DOHH2 (cell line): Measurements from ENCODE around the gene PDZRN4.

Experiments used
- H3F3A ChIP-seq: fragments of 200-600 bp; sonication (generic), shearing (Covaris generic); 2 replicates; pipeline ENCODE4 v1.6.0; 2016; ENCODE audit warnings: antibody characterized with exemption, mild to moderate bottlenecking; ENCODE audit not compliant: control insufficient read depth, insufficient read depth
- H3K27ac ChIP-seq: fragments of 200-600 bp; sonication (generic); 2 replicates; pipeline ENCODE4 v1.5.1; 2014; ENCODE audit warnings: low read depth, mild to moderate bottlenecking, low read length, moderate library complexity
- H3K27me3 ChIP-seq: fragments of 200-600 bp; sonication (generic); 2 replicates; pipeline ENCODE4 v1.6.1; 2014; ENCODE audit warnings: mild to moderate bottlenecking, low read length, mixed read lengths; ENCODE audit not compliant: control insufficient read depth
- H3K36me3 ChIP-seq: fragments of 200-600 bp; sonication (generic); 2 replicates; pipeline ENCODE4 v1.6.1; 2014; ENCODE audit warnings: mild to moderate bottlenecking, low read length, moderate library complexity, mixed read lengths; ENCODE audit not compliant: control insufficient read depth
- H3K4me1 ChIP-seq: fragments of 200-600 bp; sonication (generic); 2 replicates; pipeline ENCODE4 v1.6.1; 2014; ENCODE audit warnings: mild to moderate bottlenecking, low read length, mixed read lengths; ENCODE audit not compliant: control insufficient read depth
- H3K4me2 ChIP-seq: fragments of 200-600 bp; sonication (generic); 2 replicates; pipeline ENCODE4 v1.6.0; 2014; ENCODE audit warnings: mild to moderate bottlenecking, low read length, moderate library complexity
- H3K4me3 ChIP-seq: fragments of 200-600 bp; sonication (generic); 2 replicates; pipeline ENCODE4 v1.5.1; 2014; ENCODE audit warnings: mild to moderate bottlenecking, low read length, mixed read lengths
- H3K79me2 ChIP-seq: fragments of 200-600 bp; sonication (generic); 2 replicates; pipeline ENCODE4 v1.6.1; 2014; ENCODE audit warnings: mild to moderate bottlenecking, low read length, mixed read lengths; ENCODE audit not compliant: control insufficient read depth
- H3K9me2 ChIP-seq: fragments of 200-600 bp; sonication (generic); replicated peaks from 2 replicates; pipeline ENCODE4 v1.6.1; 2014; ENCODE audit warnings: mild to moderate bottlenecking, low read length, mixed read lengths; ENCODE audit not compliant: control insufficient read depth
- H3K9me3 ChIP-seq: fragments of 200-600 bp; sonication (generic); 2 replicates; pipeline ENCODE4 v1.6.1; 2014; ENCODE audit warnings: antibody characterized with exemption, low read length, mixed read lengths; ENCODE audit not compliant: control insufficient read depth, insufficient read depth
- H4K20me1 ChIP-seq: fragments of 200-600 bp; sonication (generic); 2 replicates; pipeline ENCODE4 v1.6.0; 2014; ENCODE audit warnings: low read depth, mild to moderate bottlenecking, antibody characterized with exemption, low read length, moderate library complexity; ENCODE audit not compliant: control insufficient read depth, insufficient read depth
- EZH2phosphoT487 ChIP-seq: fragments of 200-600 bp; sonication (generic); IDR thresholded peaks from 2 replicates; pipeline ENCODE4 v1.6.1; 2017; ENCODE audit warnings: borderline replicate concordance, mild to moderate bottlenecking, antibody characterized with exemption, low read length, moderate library complexity, mixed read lengths
- TF ChIP-seq, protein P1 (sequence below): fragments of 200-600 bp; sonication (generic); IDR thresholded peaks from one replicate; pipeline ENCODE4 v1.5.1; 2014; ENCODE audit warnings: antibody characterized with exemption, mild to moderate bottlenecking, low read depth, low read length; ENCODE audit not compliant: poor library complexity, severe bottlenecking

Gene PDZRN4

DNA sequence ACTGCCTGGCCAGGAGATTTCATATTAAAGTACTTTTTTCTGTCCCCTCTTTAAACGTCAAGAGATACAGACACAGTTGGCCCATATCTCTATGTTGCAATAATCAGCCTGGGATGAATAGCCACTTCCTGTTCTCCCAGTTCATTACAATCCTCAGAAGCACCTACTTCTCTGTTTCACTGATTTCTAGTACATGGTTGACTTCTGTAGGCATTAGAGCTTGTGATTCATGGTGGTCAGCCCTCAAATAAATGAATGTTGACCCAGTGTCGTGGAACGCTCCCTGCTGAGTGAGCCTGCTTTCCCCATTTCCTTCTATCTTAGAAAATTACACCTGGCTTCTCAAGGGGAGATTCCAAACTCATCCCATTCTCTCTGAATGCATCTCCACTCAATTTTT lies 416.7 kb downstream of the PDZRN4 start:
- H3K27ac ChIP-seq: no peak overlapping the region
- H3F3A ChIP-seq: no peaks in the 10 kb centered on the region
- H3K27me3 ChIP-seq: no peaks in the 10 kb centered on the region
- H3K9me2 ChIP-seq: no peaks in the 10 kb centered on the region
- H3K36me3 ChIP-seq: no peaks in the 10 kb centered on the region
- no peaks in the 10 kb centered on the region for H4K20me1 ChIP-seq
- H3K79me2 ChIP-seq: no peaks in the 10 kb centered on the region
- H3K4me1 ChIP-seq: no peaks in the 10 kb centered on the region
- H3K4me3 ChIP-seq: no peak overlapping the region
- no peak overlapping the region for H3K4me2 ChIP-seq
- no peaks in the 10 kb centered on the region for H3K9me3 ChIP-seq
- TF ChIP-seq EZH2phosphoT487: no peak
- TF ChIP-seq, protein P1, sequence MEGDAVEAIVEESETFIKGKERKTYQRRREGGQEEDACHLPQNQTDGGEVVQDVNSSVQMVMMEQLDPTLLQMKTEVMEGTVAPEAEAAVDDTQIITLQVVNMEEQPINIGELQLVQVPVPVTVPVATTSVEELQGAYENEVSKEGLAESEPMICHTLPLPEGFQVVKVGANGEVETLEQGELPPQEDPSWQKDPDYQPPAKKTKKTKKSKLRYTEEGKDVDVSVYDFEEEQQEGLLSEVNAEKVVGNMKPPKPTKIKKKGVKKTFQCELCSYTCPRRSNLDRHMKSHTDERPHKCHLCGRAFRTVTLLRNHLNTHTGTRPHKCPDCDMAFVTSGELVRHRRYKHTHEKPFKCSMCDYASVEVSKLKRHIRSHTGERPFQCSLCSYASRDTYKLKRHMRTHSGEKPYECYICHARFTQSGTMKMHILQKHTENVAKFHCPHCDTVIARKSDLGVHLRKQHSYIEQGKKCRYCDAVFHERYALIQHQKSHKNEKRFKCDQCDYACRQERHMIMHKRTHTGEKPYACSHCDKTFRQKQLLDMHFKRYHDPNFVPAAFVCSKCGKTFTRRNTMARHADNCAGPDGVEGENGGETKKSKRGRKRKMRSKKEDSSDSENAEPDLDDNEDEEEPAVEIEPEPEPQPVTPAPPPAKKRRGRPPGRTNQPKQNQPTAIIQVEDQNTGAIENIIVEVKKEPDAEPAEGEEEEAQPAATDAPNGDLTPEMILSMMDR: no peak

DNA sequence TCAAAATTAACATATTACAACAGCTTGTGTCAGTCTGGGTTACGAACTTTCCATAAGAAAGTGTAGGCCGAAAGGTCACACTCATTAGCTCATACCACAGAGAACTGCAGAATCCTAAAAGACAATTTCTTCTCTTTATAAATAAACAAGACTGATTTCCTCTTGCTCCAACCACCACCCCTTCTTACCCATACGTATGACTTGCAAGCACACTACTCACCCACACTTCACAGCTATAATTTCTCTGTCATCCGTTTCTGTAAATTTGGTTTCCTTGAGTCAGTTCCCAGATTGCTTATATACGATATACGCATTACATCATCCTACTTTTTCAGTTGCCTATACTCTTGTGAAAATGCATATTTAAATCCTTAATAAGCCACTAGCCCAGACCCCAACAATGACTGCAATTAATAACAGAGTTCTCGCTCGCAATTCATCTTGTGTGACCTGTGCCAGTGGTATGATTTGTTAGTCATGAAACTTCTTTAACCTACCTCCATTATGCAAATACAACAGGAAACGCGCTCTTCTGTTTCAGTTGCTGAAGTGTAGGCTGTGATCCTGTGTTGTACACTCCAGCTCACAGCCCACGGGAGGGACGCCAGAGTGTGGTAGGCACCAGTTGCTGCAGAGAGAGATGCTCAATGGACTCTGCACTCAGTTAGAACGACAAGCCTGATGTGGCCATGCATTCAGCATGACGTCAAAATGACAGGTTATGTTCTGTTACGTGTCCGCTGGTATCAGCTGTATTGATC lies 417.6 kb downstream of the PDZRN4 start:
- TF ChIP-seq EZH2phosphoT487: no peak
- TF ChIP-seq, protein P1: no peak
- no peaks in the 10 kb centered on the region for H3K27me3 ChIP-seq
- no peaks in the 10 kb centered on the region for H3K4me1 ChIP-seq
- H3K36me3 ChIP-seq: no peaks in the 10 kb centered on the region
- H3K4me3 ChIP-seq: no peak overlapping the region
- H3K79me2 ChIP-seq: no peaks in the 10 kb centered on the region
- H3K9me3 ChIP-seq: no peaks in the 10 kb centered on the region
- no peak overlapping the region for H3K27ac ChIP-seq
- H4K20me1 ChIP-seq: no peaks in the 10 kb centered on the region
- no peak overlapping the region for H3K4me2 ChIP-seq
- H3K9me2 ChIP-seq: no peaks in the 10 kb centered on the region
- H3F3A ChIP-seq: no peaks in the 10 kb centered on the region

- H3F3A ChIP-seq: no peaks in the 10 kb centered on the region
- no peaks in the 10 kb centered on the region for H3K27me3 ChIP-seq
- no peaks in the 10 kb centered on the region for H3K9me3 ChIP-seq
- H3K4me2 ChIP-seq: no peak overlapping the region
- H3K9me2 ChIP-seq: no peaks in the 10 kb centered on the region
- H3K27ac ChIP-seq: no peak overlapping the region
- no peak for TF ChIP-seq EZH2phosphoT487
- TF ChIP-seq, protein P1: no peak
- H3K4me3 ChIP-seq: no peak overlapping the region
- no peaks in the 10 kb centered on the region for H3K4me1 ChIP-seq
- H4K20me1 ChIP-seq: no peaks in the 10 kb centered on the region
- no peaks in the 10 kb centered on the region for H3K79me2 ChIP-seq
- no peaks in the 10 kb centered on the region for H3K36me3 ChIP-seq
Observed at GRCh38 chr12:41606468-41607445, 418.6 kb downstream of the PDZRN4 start.
